Measurements from ENCODE around the gene ITPR2. TPM values are rescaled to one million over a fixed set of nuclear protein-coding genes. Genes with fewer than 3 reads are reported as not detected.

ITPR2 gene
- total RNA-seq, 2 donors from 2014 or later: 14.8 to 74.4 TPM

GRCh38 chr12:26728205-26729050 is 104.6 kb downstream of the ITPR2 start:
- no peak for DNase-seq
- TF ChIP-seq CTCF (conservative IDR thresholded peaks at IDR 0.05): no peak
- 80 to 89% methylated on average over 1 to 5 of the region's 5 CpGs for WGBS, 2 experiments (ENCODE audit: insufficient coverage in 1 of 2, insufficient read length in 1 of 2)
- no peaks in the 10 kb centered on the region for H3K27me3 Mint-ChIP-seq (ENCODE audit: insufficient read depth)
- H3K4me3 Mint-ChIP-seq: no peak overlapping the region
- H3K4me3 ChIP-seq (ENCODE audit: low read length): no peak overlapping the region
- H3K9me3 ChIP-seq (ENCODE audit: control insufficient read depth, low read length): no peaks in the 10 kb centered on the region
- no peaks in the 10 kb centered on the region for H3K4me1 Mint-ChIP-seq
- no peak overlapping the region for H3K27ac Mint-ChIP-seq
- no peaks in the 10 kb centered on the region for H3K9me3 Mint-ChIP-seq
- no peak overlapping the region for H3K27ac ChIP-seq (ENCODE audit: low read depth, low read length)
- H3K36me3 ChIP-seq (ENCODE audit: control insufficient read depth, insufficient read depth, low read length): no peaks in the 10 kb centered on the region
- no peaks in the 10 kb centered on the region for H3K27me3 ChIP-seq (ENCODE audit: control insufficient read depth, insufficient read depth, low read length, poor library complexity, severe bottlenecking)
- no peak overlapping the region for H3K9ac ChIP-seq (ENCODE audit: extremely low read depth, low read length, poor library complexity, severe bottlenecking)
- H3K4me1 ChIP-seq (ENCODE audit: control insufficient read depth, insufficient read depth, low read length): no peaks in the 10 kb centered on the region
- no peaks in the 10 kb centered on the region for H3K36me3 Mint-ChIP-seq (ENCODE audit: low read depth)

- peak; percentile 54 for DNase-seq
- H3K4me1 ChIP-seq (ENCODE audit: control insufficient read depth, insufficient read depth, low read length): no peaks in the 10 kb centered on the region
- no peak overlapping the region for H3K4me3 ChIP-seq (ENCODE audit: low read length)
- no peaks in the 10 kb centered on the region for H3K4me1 Mint-ChIP-seq
- H3K9ac ChIP-seq (ENCODE audit: extremely low read depth, low read length, poor library complexity, severe bottlenecking): no peak overlapping the region
- H3K27ac Mint-ChIP-seq: no peak overlapping the region
- 90 to 91% methylated on average over 7 to 13 of the region's 13 CpGs for WGBS, 2 experiments (ENCODE audit: insufficient coverage in 1 of 2, insufficient read length in 1 of 2)
- peak; percentile 32 for TF ChIP-seq CTCF (conservative IDR thresholded peaks at IDR 0.05)
- H3K9me3 Mint-ChIP-seq: no peaks in the 10 kb centered on the region
- H3K27me3 ChIP-seq (ENCODE audit: control insufficient read depth, insufficient read depth, low read length, poor library complexity, severe bottlenecking): no peaks in the 10 kb centered on the region
- no peaks in the 10 kb centered on the region for H3K36me3 Mint-ChIP-seq (ENCODE audit: low read depth)
- H3K27me3 Mint-ChIP-seq (ENCODE audit: insufficient read depth): no peaks in the 10 kb centered on the region
- H3K4me3 Mint-ChIP-seq: no peak overlapping the region
- H3K9me3 ChIP-seq (ENCODE audit: control insufficient read depth, low read length): no peaks in the 10 kb centered on the region
- no peak overlapping the region for H3K27ac ChIP-seq (ENCODE audit: low read depth, low read length)
- no peaks in the 10 kb centered on the region for H3K36me3 ChIP-seq (ENCODE audit: control insufficient read depth, insufficient read depth, low read length)
These were observed 105.4 kb downstream of the ITPR2 start for GRCh38 chr12:26727482-26728204.

- WGBS, 2 experiments (ENCODE audit: insufficient coverage in 1 of 2, insufficient read length in 1 of 2): 99 to 100% methylated on average over 2 of the region's 2 CpGs
- Histone ChIP-seq H3K9me3 (ENCODE audit: control insufficient read depth, low read length) (no peaks in the 10 kb centered on the region), H3K9ac (ENCODE audit: extremely low read depth, low read length, poor library complexity, severe bottlenecking) (no peak overlapping the region), H3K27me3 (ENCODE audit: control insufficient read depth, insufficient read depth, low read length, poor library complexity, severe bottlenecking) (no peaks in the 10 kb centered on the region), H3K4me3 (ENCODE audit: low read length) (no peak overlapping the region), H3K4me1 (ENCODE audit: control insufficient read depth, insufficient read depth, low read length) (no peaks in the 10 kb centered on the region), H3K36me3 (ENCODE audit: control insufficient read depth, insufficient read depth, low read length) (no peaks in the 10 kb centered on the region), H3K27ac (ENCODE audit: low read depth, low read length) (no peak overlapping the region)
- Mint-ChIP-seq H3K9me3 (no peaks in the 10 kb centered on the region), H3K4me1 (no peaks in the 10 kb centered on the region), H3K27ac (no peak overlapping the region), H3K4me3 (no peak overlapping the region), H3K27me3 (ENCODE audit: insufficient read depth) (no peaks in the 10 kb centered on the region), H3K36me3 (ENCODE audit: low read depth) (peaks cover 2% of the 10 kb centered on the region)
- DNase-seq: no peak
- TF ChIP-seq CTCF (conservative IDR thresholded peaks at IDR 0.05): no peak
These were observed 106.0 kb downstream of the ITPR2 start for GRCh38 chr12:26726956-26727355.

Measured in endodermal cell (in vitro differentiated cells).